ENCODE results near the gene WDR31. TPM values are rescaled to one million over a fixed set of nuclear protein-coding genes. Genes with fewer than 3 reads are reported as not detected.

The WDR31 gene
- total and polyA plus RNA-seq, 2 of the 4 experiments (the other 2 are of a cell fraction) = 0.29 to 0.36 TPM

DNA sequence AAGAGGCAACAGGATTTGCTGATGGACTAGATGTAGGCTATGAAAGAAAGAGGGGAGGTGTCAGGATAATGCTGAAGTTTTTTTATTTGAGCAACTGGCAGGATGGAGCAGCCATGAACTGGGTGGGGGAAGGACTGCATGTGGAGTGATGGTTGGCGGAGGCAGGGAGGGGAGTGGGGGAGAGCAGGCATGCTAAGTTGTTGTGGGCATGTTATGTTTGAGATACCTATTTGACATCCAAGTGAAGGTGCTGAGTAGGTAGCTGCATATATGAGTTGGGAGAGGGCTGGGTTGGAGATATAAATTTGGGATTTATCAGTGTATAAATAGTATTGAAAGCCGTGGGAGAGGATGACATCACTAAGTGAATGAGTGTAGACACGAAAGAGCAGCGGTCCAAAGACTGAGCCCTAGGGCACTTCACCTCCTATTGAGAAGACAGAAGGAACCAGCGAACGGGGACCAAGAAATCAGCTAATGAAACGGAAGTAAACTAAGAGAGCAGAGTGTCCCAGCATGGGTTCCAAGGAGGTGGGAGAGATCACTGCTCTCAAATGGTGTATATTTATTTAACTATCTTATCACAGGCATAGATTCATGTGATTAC lies 16.7 kb upstream of the WDR31 start:
- no TSS peak for BruUV-seq (replicated peaks)
- 50% methylated on average over 4 of the region's 7 CpGs; no CpG with 5 or more reads in 1 of the 2 experiments for WGBS, 2 experiments (ENCODE audit: extremely low coverage in 2 of 2, insufficient read length in 1 of 2)
- Histone ChIP-seq H2BK20ac (ENCODE audit: low read depth, low read length) (no peak overlapping the region), H2BK120ac (ENCODE audit: low read depth, low read length) (no peak overlapping the region), H3K9me1 (ENCODE audit: insufficient read depth, low read length) (peaks cover 3% of the 10 kb centered on the region; the same call in 1 of the 2 replicates), H3K79me1 (ENCODE audit: low read depth in 1 of 2, low read length in 2 of 2) (no peaks in the 10 kb centered on the region), H2BK5ac (ENCODE audit: low read depth, low read length, poor library complexity, severe bottlenecking) (no peak overlapping the region), H3K36me3 (ENCODE audit: control insufficient read depth, insufficient read depth, low read length) (no peaks in the 10 kb centered on the region), H3K4me3 (ENCODE audit: insufficient read depth, low read depth, low read length) (no peak overlapping the region), H3K4ac (ENCODE audit: low read depth, low read length) (no peak overlapping the region), H3K9me3 (ENCODE audit: control insufficient read depth, insufficient read depth, low read length) (no peaks in the 10 kb centered on the region), H3K56ac (ENCODE audit: extremely low read depth, insufficient read depth, low read length) (no peak overlapping the region), H3K18ac (ENCODE audit: low read depth, low read length) (no peak overlapping the region), H3K23ac (ENCODE audit: low read depth, low read length) (no peak overlapping the region), H4K5ac (ENCODE audit: low read depth, low read length) (no peak overlapping the region), H4K91ac (ENCODE audit: insufficient read depth, low read depth, low read length) (no peak overlapping the region), H2AFZ (replicated peaks; ENCODE audit: low read length, poor library complexity) (no peak overlapping the region), H2BK15ac (ENCODE audit: low read depth, low read length) (no peak overlapping the region), H3K14ac (replicated peaks; ENCODE audit: low read depth, low read length) (no peak overlapping the region), H3K4me1 (ENCODE audit: control insufficient read depth, insufficient read depth, low read length) (no peaks in the 10 kb centered on the region), H4K20me1 (ENCODE audit: insufficient read depth, low read length) (no peaks in the 10 kb centered on the region), H2AK9ac (replicated peaks; ENCODE audit: low read depth, low read length, poor library complexity) (no peak overlapping the region), H4K8ac (ENCODE audit: low read depth in 2 of 2, low read length in 2 of 2) (no peak overlapping the region), H3K27ac (ENCODE audit: insufficient read depth, low read length) (no peak overlapping the region), H3K4me2 (ENCODE audit: low read depth, low read length) (no peak overlapping the region), H3K27me3 (ENCODE audit: control insufficient read depth, insufficient read depth, low read length) (peaks cover 59% of the 10 kb centered on the region), H2AK5ac (ENCODE audit: low read depth, low read length) (no peak overlapping the region), H3K9ac (ENCODE audit: low read depth, low read length) (no peak overlapping the region)
- dilution Hi-C loops (cut with HindIII; ENCODE audit: low sequenced_read_pairs, unreplicated experiment) (no loop called here), intact Hi-C loops (cut with micrococcal nuclease) (no loop called here), in situ Hi-C loops (cut with MboI; ENCODE audit: low sequenced_read_pairs) (no loop called here)
- DNase-seq (no peak), ATAC-seq (ENCODE audit: low read depth) (no peak)
- POLR2A ChIA-PET (ENCODE audit: unreplicated experiment) = no interaction called here
- CTCF ChIA-PET = no interaction called here
- TF ChIP-seq MAFK (IDR thresholded peaks at IDR 0.05; ENCODE audit: low read depth, low read length) (no peak), CEBPB (IDR thresholded peaks at IDR 0.05; ENCODE audit: low read depth, low read length) (no peak), SMC3 (IDR thresholded peaks at IDR 0.05; ENCODE audit: low read depth, low read length) (no peak), NFE2L2 (IDR thresholded peaks at IDR 0.05; ENCODE audit: low read depth, low read length) (no peak)
- TF ChIP-seq, protein P1, sequence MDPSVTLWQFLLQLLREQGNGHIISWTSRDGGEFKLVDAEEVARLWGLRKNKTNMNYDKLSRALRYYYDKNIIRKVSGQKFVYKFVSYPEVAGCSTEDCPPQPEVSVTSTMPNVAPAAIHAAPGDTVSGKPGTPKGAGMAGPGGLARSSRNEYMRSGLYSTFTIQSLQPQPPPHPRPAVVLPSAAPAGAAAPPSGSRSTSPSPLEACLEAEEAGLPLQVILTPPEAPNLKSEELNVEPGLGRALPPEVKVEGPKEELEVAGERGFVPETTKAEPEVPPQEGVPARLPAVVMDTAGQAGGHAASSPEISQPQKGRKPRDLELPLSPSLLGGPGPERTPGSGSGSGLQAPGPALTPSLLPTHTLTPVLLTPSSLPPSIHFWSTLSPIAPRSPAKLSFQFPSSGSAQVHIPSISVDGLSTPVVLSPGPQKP (IDR thresholded peaks at IDR 0.05; ENCODE audit: borderline replicate concordance, low read depth, low read length) = no peak

All from IMR-90 (cell line).